Measurements from ENCODE around the gene MRPL21. TPM values are rescaled to one million over a fixed set of nuclear protein-coding genes. Genes with fewer than 3 reads are reported as not detected.

Gene MRPL21
- total RNA-seq, 1 donor from 2014 or later = 68.5 TPM

- Histone ChIP-seq H3K4me1 (no peaks in the 10 kb centered on the region), H3K4me3 (no peak overlapping the region), H3K36me3 (peaks cover 4 to 65% of the 10 kb centered on the region in 2 donors), H3K27ac (no peak overlapping the region), H3K9me3 (no peaks in the 10 kb centered on the region), H3K27me3 (no peaks in the 10 kb centered on the region)
- TF ChIP-seq, protein P1, sequence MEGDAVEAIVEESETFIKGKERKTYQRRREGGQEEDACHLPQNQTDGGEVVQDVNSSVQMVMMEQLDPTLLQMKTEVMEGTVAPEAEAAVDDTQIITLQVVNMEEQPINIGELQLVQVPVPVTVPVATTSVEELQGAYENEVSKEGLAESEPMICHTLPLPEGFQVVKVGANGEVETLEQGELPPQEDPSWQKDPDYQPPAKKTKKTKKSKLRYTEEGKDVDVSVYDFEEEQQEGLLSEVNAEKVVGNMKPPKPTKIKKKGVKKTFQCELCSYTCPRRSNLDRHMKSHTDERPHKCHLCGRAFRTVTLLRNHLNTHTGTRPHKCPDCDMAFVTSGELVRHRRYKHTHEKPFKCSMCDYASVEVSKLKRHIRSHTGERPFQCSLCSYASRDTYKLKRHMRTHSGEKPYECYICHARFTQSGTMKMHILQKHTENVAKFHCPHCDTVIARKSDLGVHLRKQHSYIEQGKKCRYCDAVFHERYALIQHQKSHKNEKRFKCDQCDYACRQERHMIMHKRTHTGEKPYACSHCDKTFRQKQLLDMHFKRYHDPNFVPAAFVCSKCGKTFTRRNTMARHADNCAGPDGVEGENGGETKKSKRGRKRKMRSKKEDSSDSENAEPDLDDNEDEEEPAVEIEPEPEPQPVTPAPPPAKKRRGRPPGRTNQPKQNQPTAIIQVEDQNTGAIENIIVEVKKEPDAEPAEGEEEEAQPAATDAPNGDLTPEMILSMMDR (IDR thresholded peaks at IDR 0.05) = no peak
- TF ChIP-seq POLR2AphosphoS5 (IDR thresholded peaks at IDR 0.05; ENCODE audit: insufficient read depth in 1 of 2, low read depth in 1 of 2) = no peak
- no peak for TF ChIP-seq POLR2A (IDR thresholded peaks at IDR 0.05)
- intact Hi-C loops (cut with DNase I) = no loop called here
- DNase-seq (ENCODE audit: extremely low spot score in 2 of 2) = no peak
These were observed 31.4 kb upstream of the MRPL21 start for GRCh38 chr11:68935066-68935465.

DNA sequence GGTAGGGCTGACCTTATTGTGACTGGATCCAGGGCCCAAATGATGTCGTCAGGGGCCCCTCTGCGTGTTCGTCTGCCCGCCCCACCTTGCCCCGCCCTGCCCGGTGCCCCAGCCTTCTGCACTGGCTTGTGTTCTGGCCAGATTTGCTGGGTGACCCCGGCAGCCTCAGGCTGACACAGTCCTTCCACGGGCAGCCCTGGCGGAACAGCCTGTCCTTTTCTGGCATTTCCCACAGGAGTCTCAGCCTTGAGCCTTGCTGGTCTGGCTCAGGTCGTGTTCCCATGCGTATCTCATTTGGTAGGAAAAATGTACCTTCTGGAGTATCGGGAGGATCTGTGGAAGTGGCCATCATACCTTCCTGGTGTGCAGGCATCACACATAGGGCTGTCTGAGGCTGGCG lies 31.0 kb upstream of the MRPL21 start:
- H3K27ac ChIP-seq = no peak overlapping the region
- intact Hi-C loops (cut with DNase I) = no loop called here
- TF ChIP-seq POLR2A (IDR thresholded peaks at IDR 0.05) (no peak), POLR2AphosphoS5 (IDR thresholded peaks at IDR 0.05; ENCODE audit: insufficient read depth in 1 of 2, low read depth in 1 of 2) (peak in 1 of 2 donors; percentile 11)
- TF ChIP-seq, protein P1 (IDR thresholded peaks at IDR 0.05) = no peak
- H3K27me3 ChIP-seq = no peaks in the 10 kb centered on the region
- DNase-seq (ENCODE audit: extremely low spot score in 2 of 2) = no peak
- no peaks in the 10 kb centered on the region for H3K9me3 ChIP-seq
- no peaks in the 10 kb centered on the region for H3K4me1 ChIP-seq
- peaks cover 4 to 66% of the 10 kb centered on the region in 2 donors for H3K36me3 ChIP-seq
- no peak overlapping the region for H3K4me3 ChIP-seq

- Histone ChIP-seq H3K36me3 (peaks cover 4 to 66% of the 10 kb centered on the region in 2 donors), H3K4me3 (no peak overlapping the region), H3K4me1 (no peaks in the 10 kb centered on the region), H3K9me3 (no peaks in the 10 kb centered on the region), H3K27me3 (no peaks in the 10 kb centered on the region), H3K27ac (no peak overlapping the region)
- no peak for DNase-seq (ENCODE audit: extremely low spot score in 2 of 2)
- no peak for TF ChIP-seq POLR2AphosphoS5 (IDR thresholded peaks at IDR 0.05; ENCODE audit: insufficient read depth in 1 of 2, low read depth in 1 of 2)
- TF ChIP-seq POLR2A (IDR thresholded peaks at IDR 0.05) = no peak
- TF ChIP-seq, protein P1 (IDR thresholded peaks at IDR 0.05) = no peak
- intact Hi-C loops (cut with DNase I) = no loop called here
These were observed 30.7 kb upstream of the MRPL21 start for GRCh38 chr11:68934321-68934645.

DNA sequence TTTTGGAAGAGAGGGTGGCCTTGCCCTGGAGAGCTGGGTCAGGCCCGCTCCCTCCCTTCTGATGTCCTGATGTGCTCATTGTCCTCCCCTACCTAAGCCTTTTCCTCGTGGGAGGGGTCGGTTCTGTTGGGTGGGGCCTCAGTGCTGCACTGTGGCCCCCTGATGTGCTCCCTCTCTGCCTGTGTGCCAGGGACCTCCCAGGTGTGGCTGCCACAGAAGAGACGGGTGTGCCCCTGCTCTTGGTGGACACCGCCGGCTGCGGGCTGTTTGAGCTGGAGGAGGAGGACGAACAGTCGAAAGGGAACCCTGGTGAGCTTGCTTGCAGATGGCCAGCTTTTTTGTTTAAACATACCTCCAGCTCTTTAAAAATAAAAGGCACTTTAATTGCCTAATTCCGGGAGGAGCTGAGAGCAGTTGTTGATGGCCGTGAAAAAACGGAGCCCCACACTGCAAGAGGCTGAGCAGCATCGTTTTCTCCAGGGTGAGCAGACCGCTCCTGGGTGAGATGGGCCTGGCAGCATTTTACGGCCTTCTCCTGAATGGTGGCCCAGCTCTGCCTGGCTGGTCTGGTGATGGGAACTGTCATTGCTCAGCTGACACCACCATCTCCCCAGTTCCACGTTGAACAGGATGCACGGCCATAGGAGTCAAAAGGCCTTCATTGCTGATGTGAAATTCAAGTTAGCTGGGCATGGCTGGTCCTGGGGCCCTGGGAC lies 30.1 kb upstream of the MRPL21 start:
- H3K36me3 ChIP-seq = peaks cover 4 to 67% of the 10 kb centered on the region in 2 donors
- TF ChIP-seq POLR2A (IDR thresholded peaks at IDR 0.05) (no peak), POLR2AphosphoS5 (IDR thresholded peaks at IDR 0.05; ENCODE audit: insufficient read depth in 1 of 2, low read depth in 1 of 2) (no peak)
- TF ChIP-seq, protein P1 (IDR thresholded peaks at IDR 0.05) = no peak

DNA sequence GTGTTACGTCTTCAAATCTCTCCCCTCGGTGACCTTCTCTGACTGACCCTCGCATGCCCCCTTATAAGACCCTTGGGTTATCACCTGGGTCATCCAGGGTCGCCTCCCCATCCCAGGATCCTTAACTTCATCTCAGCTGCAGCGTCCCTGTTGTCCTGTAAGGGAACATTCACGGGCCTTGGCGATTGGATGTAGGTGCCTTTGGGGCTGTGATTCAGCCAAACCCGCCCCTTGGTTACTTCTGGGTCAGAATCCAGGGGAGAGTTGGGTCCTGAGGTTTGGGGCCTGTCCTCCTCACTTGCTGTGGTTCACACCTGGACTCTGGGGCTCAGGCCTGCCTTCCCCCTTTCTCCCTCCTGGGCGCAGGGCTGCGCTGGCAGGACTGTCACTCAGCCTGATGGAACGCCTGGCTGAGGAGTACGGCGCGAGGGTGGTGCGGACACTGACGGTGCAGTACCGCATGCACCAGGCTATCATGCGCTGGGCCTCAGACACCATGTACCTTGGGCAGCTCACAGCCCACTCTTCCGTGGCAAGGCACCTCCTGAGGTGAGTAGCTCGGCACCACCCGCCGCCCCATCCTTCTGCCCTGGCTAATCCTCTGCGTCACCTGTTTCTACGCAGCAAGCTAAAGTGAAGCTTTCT lies 29.4 kb upstream of the MRPL21 start:
- no peaks in the 10 kb centered on the region for H3K4me1 ChIP-seq
- intact Hi-C loops (cut with DNase I) = no loop called here
- no peak for DNase-seq (ENCODE audit: extremely low spot score in 2 of 2)
- H3K36me3 ChIP-seq = peaks cover 4 to 62% of the 10 kb centered on the region in 2 donors
- no peak overlapping the region for H3K27ac ChIP-seq
- no peaks in the 10 kb centered on the region for H3K9me3 ChIP-seq
- H3K4me3 ChIP-seq = no peak overlapping the region
- no peak for TF ChIP-seq POLR2A (IDR thresholded peaks at IDR 0.05)
- TF ChIP-seq POLR2AphosphoS5 (IDR thresholded peaks at IDR 0.05; ENCODE audit: insufficient read depth in 1 of 2, low read depth in 1 of 2) = no peak
- TF ChIP-seq, protein P1 (IDR thresholded peaks at IDR 0.05) = no peak
- no peaks in the 10 kb centered on the region for H3K27me3 ChIP-seq

More for the DNA sequence above, 30.1 kb upstream of the MRPL21 start:
- intact Hi-C loops (cut with DNase I) = no loop called here
- Histone ChIP-seq H3K4me3 (no peak overlapping the region), H3K4me1 (no peaks in the 10 kb centered on the region), H3K27me3 (no peaks in the 10 kb centered on the region), H3K9me3 (no peaks in the 10 kb centered on the region), H3K27ac (no peak overlapping the region)
- no peak for DNase-seq (ENCODE audit: extremely low spot score in 2 of 2)

Measured in vagina (tissue), 2 donors.